Spleen (tissue), 7 donors: ENCODE data around the gene ALS2CL.

Experiments
- POLR2AphosphoS5 ChIP-seq, 3 donors: sonication (generic); formaldehyde crosslinking; IDR thresholded peaks; one replicate each; pipeline ENCODE4 v1.5.1; 2017; ENCODE audit warnings: antibody characterized with exemption in 3 of 3
- TF ChIP-seq, protein P1 (sequence below), 11 experiments: fragments of 200-600 bp in 7 of 11; fragments of 450-650 bp in 4 of 11; sonication (generic) in 4 of 11; IDR thresholded peaks in 8 of 11; conservative IDR thresholded peaks in 3 of 11; 1 replicate in 7 of 11; 2 replicates in 4 of 11; pipeline versions ENCODE4 v1.4.0 to v1.8.0; 2016 to 2021; ENCODE audit warnings: antibody characterized with exemption in 11 of 11, inconsistent platforms in 4 of 11, mild to moderate bottlenecking in 1 of 11
- donor health status: DM: no; HTN: no; CAD: no; lungs with moderate emphysema.
- donor health status: DM: no; HTN: no; CAD: no.
- donor health status: DM: no; HTN: no; CAD: no.

DNA sequence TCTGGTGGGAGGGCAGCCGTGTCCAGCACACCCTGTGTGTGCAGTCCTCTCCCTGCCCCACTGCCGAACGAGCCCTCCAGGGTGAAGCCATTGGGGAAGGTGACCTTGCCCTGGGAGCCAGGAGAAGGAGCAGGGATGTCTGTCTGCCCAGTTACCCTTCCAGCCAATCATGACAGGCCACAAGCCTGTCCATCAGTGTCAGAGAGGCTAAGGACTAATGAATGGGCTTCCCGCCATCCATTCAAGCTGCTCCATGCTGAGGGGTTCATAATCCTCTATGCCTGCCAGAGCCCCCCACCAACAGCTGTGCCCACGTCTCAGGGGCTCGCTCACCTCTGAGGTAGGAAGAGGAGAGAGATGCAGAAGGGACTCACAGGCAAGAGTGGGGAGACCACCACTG lies 15.2 kb downstream of the ALS2CL start:
- TF ChIP-seq, protein P1, sequence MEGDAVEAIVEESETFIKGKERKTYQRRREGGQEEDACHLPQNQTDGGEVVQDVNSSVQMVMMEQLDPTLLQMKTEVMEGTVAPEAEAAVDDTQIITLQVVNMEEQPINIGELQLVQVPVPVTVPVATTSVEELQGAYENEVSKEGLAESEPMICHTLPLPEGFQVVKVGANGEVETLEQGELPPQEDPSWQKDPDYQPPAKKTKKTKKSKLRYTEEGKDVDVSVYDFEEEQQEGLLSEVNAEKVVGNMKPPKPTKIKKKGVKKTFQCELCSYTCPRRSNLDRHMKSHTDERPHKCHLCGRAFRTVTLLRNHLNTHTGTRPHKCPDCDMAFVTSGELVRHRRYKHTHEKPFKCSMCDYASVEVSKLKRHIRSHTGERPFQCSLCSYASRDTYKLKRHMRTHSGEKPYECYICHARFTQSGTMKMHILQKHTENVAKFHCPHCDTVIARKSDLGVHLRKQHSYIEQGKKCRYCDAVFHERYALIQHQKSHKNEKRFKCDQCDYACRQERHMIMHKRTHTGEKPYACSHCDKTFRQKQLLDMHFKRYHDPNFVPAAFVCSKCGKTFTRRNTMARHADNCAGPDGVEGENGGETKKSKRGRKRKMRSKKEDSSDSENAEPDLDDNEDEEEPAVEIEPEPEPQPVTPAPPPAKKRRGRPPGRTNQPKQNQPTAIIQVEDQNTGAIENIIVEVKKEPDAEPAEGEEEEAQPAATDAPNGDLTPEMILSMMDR (IDR thresholded peaks at IDR 0.05 in 8 of 11, conservative IDR thresholded peaks at IDR 0.05 in 3 of 11) = no peak
- TF ChIP-seq POLR2AphosphoS5 (IDR thresholded peaks at IDR 0.05) = no peak
